ENCODE data around the gene FTSJ3.
"Not testable (repeated sequence)": the region's sequence is repeated elsewhere in the genome, so short reads cannot be mapped to it uniquely, and the experiment has no call there.

Gene FTSJ3

GRCh38 chr17:63804328-63804727 lies 23.1 kb downstream of the FTSJ3 start:
- DNase-seq (ENCODE audit: low spot score) = no peak
- no peak for TF ChIP-seq CTCF (IDR thresholded peaks at IDR 0.05; ENCODE audit: extremely low read depth, missing control alignments)

DNA sequence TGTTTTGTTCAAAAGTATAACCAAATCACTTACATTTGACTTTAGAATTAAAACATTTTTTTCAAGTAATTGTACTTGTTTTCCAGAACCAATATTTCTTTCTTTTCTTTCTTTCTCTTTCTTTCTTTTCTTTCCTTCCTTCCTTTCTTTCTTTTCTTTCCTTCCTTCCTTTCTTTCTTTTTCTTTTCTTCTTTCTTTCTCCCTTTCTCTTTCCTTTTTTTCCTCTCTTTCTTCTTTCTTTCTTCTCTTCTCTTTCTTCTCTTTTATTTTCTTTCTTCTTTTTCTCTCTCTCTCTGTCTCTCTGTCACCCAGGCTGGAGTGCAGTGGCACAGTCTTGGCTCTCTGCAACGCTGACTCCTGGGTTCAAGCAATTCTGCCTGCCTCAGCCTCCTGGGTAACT lies 26.7 kb downstream of the FTSJ3 start:
- TF ChIP-seq CTCF (IDR thresholded peaks at IDR 0.05; ENCODE audit: extremely low read depth, missing control alignments) = no peak

GRCh38 chr17:63798572-63799106 lies 28.8 kb downstream of the FTSJ3 start:
- TF ChIP-seq CTCF (IDR thresholded peaks at IDR 0.05; ENCODE audit: extremely low read depth, missing control alignments) = no peak
- DNase-seq (ENCODE audit: low spot score) = no peak

More for the DNA sequence above, 26.7 kb downstream of the FTSJ3 start:
- no peak for DNase-seq (ENCODE audit: low spot score)

GRCh38 chr17:63796375-63796774 lies 31.1 kb downstream of the FTSJ3 start:
- DNase-seq (ENCODE audit: low spot score) = not testable (repeated sequence)

GRCh38 chr17:63792055-63792729 lies 35.3 kb downstream of the FTSJ3 start:
- TF ChIP-seq CTCF (IDR thresholded peaks at IDR 0.05; ENCODE audit: extremely low read depth, missing control alignments) = no peak
- DNase-seq (ENCODE audit: low spot score) = no peak

DNA sequence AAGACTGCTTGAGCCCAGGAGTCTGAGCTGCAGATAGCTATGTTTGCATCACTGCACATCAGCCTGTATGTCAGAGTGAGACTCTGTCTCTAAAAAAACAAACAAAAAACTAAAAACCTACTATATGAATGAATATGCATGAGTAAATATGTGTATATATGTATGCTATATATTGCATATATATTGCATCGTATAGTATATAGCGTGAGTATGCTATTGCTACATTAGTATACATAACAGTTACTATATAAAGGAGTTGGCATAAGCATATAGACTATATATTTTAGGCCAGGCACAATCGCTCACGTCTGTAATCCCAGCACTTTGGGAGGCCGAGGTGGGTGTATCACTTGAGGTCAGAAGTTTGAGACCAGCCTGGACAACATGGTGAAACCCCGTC lies 37.4 kb downstream of the FTSJ3 start:
- no peak for DNase-seq (ENCODE audit: low spot score)
- TF ChIP-seq CTCF (IDR thresholded peaks at IDR 0.05; ENCODE audit: extremely low read depth, missing control alignments) = no peak

DNA sequence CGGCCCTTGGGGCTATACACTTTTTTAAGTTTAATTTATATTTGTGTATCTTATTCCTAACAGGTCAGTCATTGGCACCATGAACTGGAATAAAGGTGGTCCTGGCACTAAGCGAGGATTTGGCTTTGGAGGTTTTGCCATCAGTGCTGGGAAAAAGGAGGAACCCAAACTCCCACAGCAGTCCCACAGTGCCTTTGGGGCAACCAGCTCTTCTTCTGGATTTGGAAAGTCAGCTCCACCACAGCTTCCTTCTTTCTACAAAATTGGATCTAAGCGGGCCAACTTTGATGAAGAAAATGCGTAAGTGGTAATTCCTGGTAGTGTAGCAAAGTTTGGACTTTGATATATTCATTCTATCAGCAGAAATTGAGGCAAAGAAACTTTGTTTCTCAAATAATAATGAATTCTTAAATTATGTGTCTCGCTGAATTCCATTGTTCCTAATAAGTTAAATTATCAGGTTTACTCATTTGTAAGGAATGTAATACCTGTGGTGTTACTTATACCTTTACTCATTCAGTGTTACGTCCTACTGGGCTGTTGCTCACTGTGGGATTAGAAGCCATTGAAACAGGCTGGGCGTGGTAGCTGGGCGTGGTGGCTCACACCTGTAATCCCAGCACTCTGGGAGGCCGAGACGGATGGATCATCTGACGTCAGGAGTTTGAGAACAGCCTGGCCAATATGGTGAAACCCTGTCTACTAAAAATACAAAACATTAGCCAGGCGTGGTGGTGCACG lies 40.3 kb downstream of the FTSJ3 start:
- DNase-seq (ENCODE audit: low spot score) = no peak
- TF ChIP-seq CTCF (IDR thresholded peaks at IDR 0.05; ENCODE audit: extremely low read depth, missing control alignments) = no peak
